Fibroblast of lung (primary cell): Measurements from ENCODE around the gene TRAF3.

Experiments used
- CTCF ChIP-seq, 2 donors: IDR thresholded peaks in 1 of 2; conservative IDR thresholded peaks in 1 of 2; 1 replicate in 1 of 2; 2 replicates in 1 of 2; pipeline ENCODE4 v1.5.1; 2011 to 2012; ENCODE audit warnings: low read length in 2 of 2, control low read depth in 1 of 2, inconsistent platforms in 1 of 2, low read depth in 1 of 2, mild to moderate bottlenecking in 1 of 2
- EZH2 ChIP-seq: IDR thresholded peaks from 2 replicates; pipeline ENCODE4 v1.5.1; 2012; ENCODE audit warnings: low read length, control low read depth, mild to moderate bottlenecking; ENCODE audit errors: missing control alignments

- TF ChIP-seq CTCF (conservative IDR thresholded peaks at IDR 0.05 in 1 of 2, IDR thresholded peaks at IDR 0.05 in 1 of 2; ENCODE audit: low read depth in 1 of 2, low read length in 2 of 2), result no peak
- TF ChIP-seq EZH2, result no peak
Measured at GRCh38 chr14:102819747-102820330, 42.6 kb downstream of the TRAF3 start.
